GM12864 (cell line): ENCODE measurements around the gene CLDN16.
A peak's percentile ranks its signal among the peaks of the same experiment; 100 is the strongest.

Experiments
- DNase-seq: peaks from one replicate; pipeline ENCODE4 v3.0.0-alpha.2; 2011; ENCODE audit warnings: low read depth
- H3K4me3 ChIP-seq: 2 replicates; pipeline ENCODE4 v1.5.1; 2011; ENCODE audit warnings: mild to moderate bottlenecking, low read depth, low read length, control low read depth
- TF ChIP-seq, protein P1 (sequence below): IDR thresholded peaks from 2 replicates; pipeline ENCODE4 v1.5.1; 2011; ENCODE audit warnings: low read depth, mild to moderate bottlenecking, moderate library complexity, low read length, control low read depth, inconsistent platforms; ENCODE audit errors: missing control alignments

Gene CLDN16

DNA sequence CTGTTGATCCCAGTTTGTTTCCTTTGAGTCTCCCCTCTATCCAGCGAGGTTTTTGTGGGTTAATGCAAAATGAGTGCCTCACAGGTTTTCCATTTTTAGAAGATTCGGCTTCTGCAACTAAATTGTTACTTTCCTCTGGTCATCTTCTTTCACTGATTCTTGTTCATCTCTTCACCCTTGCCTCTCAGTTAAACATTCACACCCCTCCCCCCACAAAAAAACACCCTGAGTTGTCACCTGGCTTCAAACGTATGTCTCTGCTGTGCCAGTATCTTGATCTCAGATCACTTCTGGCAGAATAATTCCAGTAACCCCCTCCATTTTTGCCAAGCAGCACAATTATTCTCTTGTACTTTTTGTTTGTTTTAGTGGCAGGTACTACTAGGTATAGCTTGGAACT lies 12.3 kb upstream of the CLDN16 start:
- TF ChIP-seq, protein P1, sequence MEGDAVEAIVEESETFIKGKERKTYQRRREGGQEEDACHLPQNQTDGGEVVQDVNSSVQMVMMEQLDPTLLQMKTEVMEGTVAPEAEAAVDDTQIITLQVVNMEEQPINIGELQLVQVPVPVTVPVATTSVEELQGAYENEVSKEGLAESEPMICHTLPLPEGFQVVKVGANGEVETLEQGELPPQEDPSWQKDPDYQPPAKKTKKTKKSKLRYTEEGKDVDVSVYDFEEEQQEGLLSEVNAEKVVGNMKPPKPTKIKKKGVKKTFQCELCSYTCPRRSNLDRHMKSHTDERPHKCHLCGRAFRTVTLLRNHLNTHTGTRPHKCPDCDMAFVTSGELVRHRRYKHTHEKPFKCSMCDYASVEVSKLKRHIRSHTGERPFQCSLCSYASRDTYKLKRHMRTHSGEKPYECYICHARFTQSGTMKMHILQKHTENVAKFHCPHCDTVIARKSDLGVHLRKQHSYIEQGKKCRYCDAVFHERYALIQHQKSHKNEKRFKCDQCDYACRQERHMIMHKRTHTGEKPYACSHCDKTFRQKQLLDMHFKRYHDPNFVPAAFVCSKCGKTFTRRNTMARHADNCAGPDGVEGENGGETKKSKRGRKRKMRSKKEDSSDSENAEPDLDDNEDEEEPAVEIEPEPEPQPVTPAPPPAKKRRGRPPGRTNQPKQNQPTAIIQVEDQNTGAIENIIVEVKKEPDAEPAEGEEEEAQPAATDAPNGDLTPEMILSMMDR, result no peak
- DNase-seq, result no peak
- H3K4me3 ChIP-seq, result no peak overlapping the region

DNA sequence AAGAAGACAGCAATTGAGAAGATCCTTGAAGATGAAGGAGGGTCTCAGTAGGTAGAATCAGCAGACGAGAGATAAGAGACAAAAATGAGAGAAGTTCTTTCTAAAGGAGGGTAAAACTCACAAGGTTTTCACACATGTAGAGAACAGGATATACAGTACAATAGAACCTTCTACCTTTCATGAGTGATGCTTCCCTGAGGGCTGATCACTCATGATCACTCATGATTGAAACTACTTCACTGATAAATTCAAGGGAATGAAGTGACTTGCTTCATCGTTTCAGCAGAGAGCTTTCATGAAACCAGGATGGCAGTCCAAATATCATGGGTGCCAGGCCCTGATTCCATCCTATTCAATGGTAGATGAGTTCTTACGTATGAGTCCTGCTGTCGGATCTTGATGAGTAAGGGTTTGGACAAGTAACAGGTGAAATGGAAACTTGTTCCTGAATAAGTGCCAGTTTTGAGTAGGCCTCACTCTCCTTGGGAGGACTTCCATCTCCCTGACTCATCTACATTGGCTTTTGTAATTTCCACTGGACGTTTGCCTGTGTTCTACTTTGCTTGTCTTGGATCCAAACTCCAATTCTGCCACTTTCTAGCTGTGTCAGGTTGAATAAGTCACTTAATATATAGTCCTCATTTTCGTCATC lies 9.6 kb upstream of the CLDN16 start:
- TF ChIP-seq, protein P1, result no peak
- no peak for DNase-seq
- H3K4me3 ChIP-seq, result no peak overlapping the region

DNA sequence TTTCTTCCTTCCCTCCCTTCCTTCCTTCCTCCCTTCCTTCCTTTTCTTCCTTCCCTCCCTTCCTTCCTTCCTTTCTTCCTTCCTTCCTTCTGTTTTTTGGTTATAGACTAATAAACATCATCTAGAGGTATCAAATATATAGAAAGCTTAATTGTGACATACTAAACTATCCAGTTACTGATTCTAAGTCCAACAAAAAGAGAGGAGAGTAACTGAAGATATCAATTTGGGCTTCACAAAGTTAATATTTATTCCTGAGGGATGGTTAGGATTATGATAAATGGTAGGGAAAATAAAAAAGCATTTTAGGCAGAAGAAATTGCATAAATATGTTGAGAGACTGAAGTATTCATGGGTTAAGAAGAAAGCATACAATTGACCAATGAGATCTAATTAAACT lies 7.8 kb upstream of the CLDN16 start:
- DNase-seq, result no peak
- TF ChIP-seq, protein P1, result no peak
- H3K4me3 ChIP-seq, result no peak overlapping the region

DNA sequence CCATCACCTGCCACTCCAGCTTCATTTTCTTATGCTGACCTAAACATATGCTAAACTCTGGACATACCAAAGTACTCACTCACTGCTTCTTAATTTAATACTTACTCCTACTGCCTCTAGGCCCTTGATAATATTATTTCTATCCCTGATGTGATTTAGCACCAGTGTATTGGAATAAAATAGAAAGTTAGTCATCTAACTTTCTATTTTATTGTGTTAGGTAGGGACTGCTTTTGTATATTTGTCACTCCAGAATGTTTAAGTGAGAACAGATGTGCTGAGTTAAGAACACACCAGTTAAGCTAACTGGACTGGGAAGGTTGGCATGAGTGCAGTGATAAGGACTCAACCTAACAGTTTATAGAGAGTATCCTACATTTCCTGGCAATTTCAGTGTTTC lies 6.5 kb upstream of the CLDN16 start:
- no peak overlapping the region for H3K4me3 ChIP-seq
- TF ChIP-seq, protein P1, result no peak
- no peak for DNase-seq

DNA sequence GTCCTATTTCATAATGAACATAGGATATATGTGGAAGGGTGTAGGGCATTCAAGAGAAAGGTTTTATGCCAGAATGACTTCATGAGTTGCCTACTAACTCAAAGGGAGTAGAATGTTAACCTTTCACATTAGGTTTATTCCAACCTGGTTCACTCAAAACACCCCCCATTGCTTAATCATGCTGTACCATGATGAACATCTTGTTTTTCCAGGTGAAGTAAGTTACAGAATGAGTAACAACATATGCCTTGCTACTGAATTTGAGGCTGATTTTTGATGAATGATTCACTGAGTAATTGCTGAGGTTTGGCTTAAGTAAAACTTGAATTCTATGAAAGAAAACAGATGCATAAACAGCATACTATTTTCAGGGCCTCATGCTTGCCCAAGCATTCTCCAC lies 5.9 kb upstream of the CLDN16 start:
- TF ChIP-seq, protein P1, result no peak
- no peak overlapping the region for H3K4me3 ChIP-seq
- no peak for DNase-seq

DNA sequence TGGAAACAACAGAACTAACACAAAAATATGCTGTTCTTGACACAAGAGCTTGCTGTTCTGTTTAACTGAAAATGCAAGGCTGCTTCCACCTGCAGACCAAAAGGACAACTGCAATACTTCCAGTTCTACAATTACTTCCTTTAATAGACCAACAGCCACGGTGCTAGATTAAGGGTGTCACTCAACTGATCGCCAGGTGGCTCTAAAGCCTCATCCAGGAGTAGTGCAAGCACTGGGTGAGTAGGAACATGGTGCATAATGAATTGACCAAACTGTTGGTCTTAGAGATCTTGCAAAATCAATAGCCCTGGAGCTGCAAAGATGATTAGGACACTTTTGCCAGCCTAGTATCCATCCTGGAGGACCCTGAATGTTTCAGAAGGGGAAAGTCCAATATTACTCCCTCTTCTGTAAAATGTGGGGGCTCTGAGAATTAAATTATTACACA lies 3.6 kb upstream of the CLDN16 start:
- TF ChIP-seq, protein P1, result peak; percentile 54
- peak; percentile 30 for DNase-seq
- H3K4me3 ChIP-seq, result no peak overlapping the region
